HG03135 (cell line): ENCODE data around the gene MCF2L2.
"Not testable (repeated sequence)": the region's sequence is repeated elsewhere in the genome, so short reads cannot be mapped to it uniquely, and the experiment has no call there.

Source experiments
- ATAC-seq: cut with Tn5 transposase; IDR thresholded peaks from one replicate; pipeline ENCODE4 v1.9.1; 2021; ENCODE audit warnings: mild to moderate bottlenecking, moderate library complexity; ENCODE audit not compliant: unreplicated experiment

Gene MCF2L2

GRCh38 chr3:183252118-183252782 is 176.2 kb downstream of the MCF2L2 start:
- ATAC-seq = no peak

- ATAC-seq = no peak
Observed at GRCh38 chr3:183249006-183249718, 179.3 kb downstream of the MCF2L2 start.

GRCh38 chr3:183247011-183247589 is 181.3 kb downstream of the MCF2L2 start:
- no peak for ATAC-seq

- ATAC-seq = no peak
Observed at GRCh38 chr3:183244981-183245476, 183.4 kb downstream of the MCF2L2 start.

GRCh38 chr3:183244219-183244618 is 184.2 kb downstream of the MCF2L2 start:
- ATAC-seq = no peak

DNA sequence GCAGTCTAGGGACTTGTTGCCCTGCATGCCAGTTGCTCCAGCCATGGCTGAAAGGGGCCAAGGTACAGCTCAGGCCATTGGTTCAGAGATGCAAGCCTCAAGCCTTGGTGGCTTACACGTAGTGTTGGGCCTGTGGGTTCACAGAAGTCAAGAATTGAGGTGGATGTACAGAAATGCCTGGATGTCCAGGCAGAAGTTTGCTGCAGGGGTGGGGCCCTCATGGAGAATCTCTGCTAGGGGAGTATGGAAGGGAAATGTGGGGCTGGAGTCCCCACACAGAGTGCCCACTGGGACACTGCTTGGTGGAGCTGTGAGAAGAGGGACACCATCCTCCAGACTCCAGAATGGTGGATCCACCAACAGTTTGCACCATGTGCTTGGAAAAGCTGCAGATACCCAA is 186.0 kb downstream of the MCF2L2 start:
- no peak for ATAC-seq

DNA sequence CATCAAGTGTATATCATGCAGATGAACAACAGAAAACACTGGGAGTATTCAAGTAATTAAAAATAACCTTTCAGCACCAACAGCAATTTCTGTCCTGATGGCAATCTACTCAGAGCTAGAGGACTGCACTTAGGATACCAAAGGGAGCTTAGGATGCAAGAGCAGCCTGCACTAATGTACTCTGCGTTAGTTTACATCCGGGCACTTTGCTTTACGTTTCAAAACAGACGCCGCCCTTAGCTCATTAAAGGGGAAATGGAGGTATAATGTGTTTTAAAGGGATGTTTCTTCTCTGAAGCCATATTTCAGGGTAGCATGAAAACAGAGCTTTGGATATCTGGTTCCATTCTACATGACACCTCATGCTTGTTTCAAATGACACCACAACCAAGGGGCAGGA is 189.4 kb downstream of the MCF2L2 start:
- no peak for ATAC-seq

DNA sequence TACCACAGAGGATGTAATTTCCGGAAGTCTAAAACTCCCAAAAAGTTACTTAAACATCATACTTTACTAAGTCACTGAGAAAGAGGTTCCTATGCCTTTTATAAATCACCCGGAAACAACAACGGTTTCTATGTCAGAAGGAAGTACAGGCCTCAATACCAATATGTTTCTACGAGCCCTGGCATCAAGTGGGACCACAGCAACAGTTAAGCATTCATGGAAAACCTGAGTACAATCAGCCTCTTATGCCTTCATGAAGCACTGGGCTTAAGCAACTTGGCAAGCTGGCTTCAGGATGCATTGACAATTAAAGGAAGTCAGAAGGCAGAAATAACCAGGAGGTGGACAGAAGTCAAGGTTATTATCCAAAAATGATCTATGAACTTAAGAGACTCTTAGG is 194.5 kb downstream of the MCF2L2 start:
- ATAC-seq = no peak

DNA sequence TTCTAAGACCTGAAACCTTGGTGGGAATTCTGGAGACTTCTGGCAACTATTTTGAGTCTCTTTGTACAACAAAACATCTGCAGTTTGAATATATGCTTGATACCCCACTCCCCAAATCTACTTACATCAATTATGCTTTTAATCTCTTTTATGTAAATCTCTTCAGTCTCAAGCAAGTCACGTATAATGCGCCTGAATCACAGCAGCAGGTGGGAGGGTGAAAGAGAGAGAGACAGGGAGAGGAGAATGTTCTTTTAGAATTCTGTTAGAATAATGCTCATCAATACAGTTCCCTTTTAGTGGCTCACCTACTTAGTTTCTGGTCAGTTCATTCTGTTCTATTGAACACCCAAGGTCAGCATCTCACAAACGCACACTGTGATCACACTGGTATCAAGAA is 197.6 kb downstream of the MCF2L2 start:
- no peak for ATAC-seq

DNA sequence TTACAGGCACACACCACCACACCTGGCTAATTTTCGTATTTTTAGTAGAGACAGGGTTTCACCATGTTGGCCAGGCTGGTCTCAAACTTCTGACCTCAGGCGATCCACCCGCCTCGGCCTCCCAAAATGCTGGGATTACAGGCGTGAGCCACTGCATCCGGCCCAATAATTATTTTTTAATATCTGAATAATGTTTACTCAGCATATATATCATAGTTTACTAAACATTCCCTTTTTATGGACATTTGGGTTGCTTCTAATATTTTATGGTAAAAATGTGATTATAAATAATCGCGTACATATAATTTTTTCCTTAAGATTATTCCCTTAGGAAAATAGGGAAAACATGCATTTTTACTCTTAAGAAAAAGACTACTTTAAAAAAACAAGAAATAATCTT is 198.2 kb downstream of the MCF2L2 start:
- ATAC-seq = not testable (repeated sequence)

GRCh38 chr3:183229178-183229577 is 199.2 kb downstream of the MCF2L2 start:
- ATAC-seq = no peak

GRCh38 chr3:183227586-183227985 is 200.8 kb downstream of the MCF2L2 start:
- ATAC-seq = no peak

DNA sequence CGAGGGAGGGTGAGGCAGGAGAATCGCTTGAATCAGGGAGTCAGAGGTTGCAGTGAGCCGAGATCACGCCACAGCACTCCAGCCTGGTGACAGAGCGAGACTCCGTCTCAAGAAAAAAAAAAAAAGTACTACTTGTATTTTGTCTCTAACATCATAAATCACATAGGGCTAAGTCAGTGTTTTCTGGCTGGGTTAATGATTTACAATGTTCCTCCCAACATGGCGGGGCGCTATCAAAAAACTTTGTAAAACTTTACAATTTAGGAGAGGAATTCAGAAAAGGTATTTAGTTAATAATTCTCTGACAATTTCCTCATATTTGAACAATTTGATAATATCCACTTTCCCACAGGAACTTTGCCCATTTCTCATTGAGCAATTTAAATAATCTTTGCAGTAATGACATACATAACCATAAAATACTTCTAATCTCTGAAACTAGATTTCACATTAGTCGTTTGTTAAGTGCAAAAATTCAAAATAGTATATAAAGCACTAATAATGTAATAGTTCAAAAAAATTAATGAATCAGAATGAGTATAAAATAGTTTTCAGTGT is 202.0 kb downstream of the MCF2L2 start:
- ATAC-seq = no peak

- no peak for ATAC-seq
Observed at GRCh38 chr3:183224180-183224970, 204.0 kb downstream of the MCF2L2 start.

GRCh38 chr3:183222631-183223235 is 205.7 kb downstream of the MCF2L2 start:
- ATAC-seq = no peak

- ATAC-seq = no peak
Observed at GRCh38 chr3:183220828-183221227, 207.6 kb downstream of the MCF2L2 start.

GRCh38 chr3:183218826-183219225 is 209.6 kb downstream of the MCF2L2 start:
- ATAC-seq = no peak

GRCh38 chr3:183217548-183218332 is 210.7 kb downstream of the MCF2L2 start:
- ATAC-seq = no peak

DNA sequence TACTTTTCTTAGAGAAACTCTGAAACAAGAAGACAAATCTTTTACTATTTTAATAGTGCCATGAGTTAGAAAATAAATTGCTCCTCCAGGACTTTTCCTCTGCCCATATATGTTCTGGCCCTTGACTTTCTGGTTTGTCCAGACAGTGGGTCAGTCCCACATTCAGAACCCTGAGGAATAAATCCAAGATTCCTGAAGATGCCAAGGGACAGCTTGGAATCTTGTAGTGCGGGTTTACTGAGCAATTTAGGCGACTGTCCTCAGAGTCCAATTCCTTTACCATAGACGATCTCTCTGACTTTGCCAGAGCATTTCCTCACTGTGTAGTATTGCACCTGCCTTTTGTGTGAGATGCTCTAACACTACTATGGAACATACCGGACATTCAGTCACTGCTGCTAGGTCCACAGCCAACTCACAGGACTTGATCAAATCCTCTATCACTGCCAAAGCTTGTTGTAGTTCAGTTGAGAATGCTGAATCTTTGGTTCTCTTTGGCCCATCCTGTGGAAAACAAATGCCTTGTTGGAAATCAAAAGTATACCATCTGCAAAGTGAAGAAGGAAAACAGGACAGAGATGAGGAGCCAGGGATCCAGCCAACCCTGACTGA is 212.7 kb downstream of the MCF2L2 start:
- no peak for ATAC-seq
